SK-N-SH (cell line): ENCODE measurements around the gene SMAD2. TPM values are rescaled to one million over a fixed set of nuclear protein-coding genes. Genes with fewer than 3 reads are reported as not detected.

Experiments used
- CTCF ChIA-PET: fragments of 300-600, 350-600 bp; formaldehyde crosslinking; extraction: SDS; loops from one replicate; lab custom pipeline; 2021; lab: Yijun Ruan, JAX
- POLR2A ChIA-PET: fragments of 350-600 bp; sonication (Branson Sonifier 250); formaldehyde crosslinking; extraction: SDS; loops from one replicate; lab custom pipeline; 2020; ENCODE audit warnings: antibody characterized with exemption, inconsistent platforms; lab: Yijun Ruan, JAX
- DNase-seq: peaks from one replicate; pipeline ENCODE4 v3.0.0; 2012
- H2AFZ ChIP-seq: fragments of 200-600 bp; sonication (generic); 2 replicates; pipeline ENCODE4 v1.8.1; 2016; ENCODE audit warnings: antibody characterized with exemption, mild to moderate bottlenecking, low read depth
- H3F3A ChIP-seq: fragments of 200-600 bp; sonication (generic); replicated peaks from 2 replicates; pipeline ENCODE3; 2016; ENCODE audit warnings: antibody characterized with exemption, mild to moderate bottlenecking; ENCODE audit not compliant: insufficient read depth
- H3K27ac ChIP-seq, 2 experiments: fragments of 200-500 bp in 1 of 2; fragments of 200-600 bp in 1 of 2; sonication (Bioruptor generic) in 1 of 2; sonication (generic), shearing (Covaris generic) in 1 of 2; 2 replicates each; pipeline versions ENCODE4 v1.5.1 to v1.6.1; 2014 to 2016; ENCODE audit warnings: low read depth in 2 of 2, inconsistent platforms in 1 of 2, low read length in 1 of 2, mild to moderate bottlenecking in 1 of 2, mixed read lengths in 1 of 2
- H3K27me3 ChIP-seq: fragments of 200-600 bp; sonication (generic), shearing (Covaris generic); 2 replicates; pipeline ENCODE4 v1.6.1; 2016; ENCODE audit warnings: mixed run types; ENCODE audit not compliant: insufficient read depth
- H3K36me3 ChIP-seq, 2 experiments: fragments of 200-500 bp in 1 of 2; fragments of 200-600 bp in 1 of 2; sonication (Bioruptor generic) in 1 of 2; sonication (generic) in 1 of 2; replicated peaks in 1 of 2; 2 replicates each; pipeline versions ENCODE3 to v1.5.1; 2014 to 2016; ENCODE audit warnings: low read length in 1 of 2, mild to moderate bottlenecking in 1 of 2; ENCODE audit not compliant: insufficient read depth in 2 of 2, control insufficient read depth in 1 of 2
- H3K4me1 ChIP-seq, 2 experiments: fragments of 200-500 bp in 1 of 2; fragments of 200-600 bp in 1 of 2; sonication (Bioruptor generic) in 1 of 2; sonication (generic), shearing (Covaris generic) in 1 of 2; 2 replicates each; pipeline versions ENCODE4 v1.5.1 to v1.6.1; 2014 to 2016; ENCODE audit warnings: low read depth in 1 of 2, low read length in 1 of 2, mixed run types in 1 of 2; ENCODE audit not compliant: insufficient read depth in 2 of 2, control insufficient read depth in 1 of 2
- H3K4me2 ChIP-seq: fragments of 200-600 bp; sonication (generic), shearing (Covaris generic); 2 replicates; pipeline ENCODE4 v1.6.1; 2017; ENCODE audit warnings: mixed run types
- H3K4me3 ChIP-seq, 2 experiments: fragments of 200-500 bp in 1 of 2; fragments of 200-600 bp in 1 of 2; sonication (Bioruptor generic) in 1 of 2; sonication (generic), shearing (Covaris generic) in 1 of 2; 2 replicates each; pipeline versions ENCODE4 v1.5.1 to v1.8.1; 2014 to 2016; ENCODE audit warnings: low read depth in 2 of 2, inconsistent platforms in 1 of 2, low read length in 1 of 2, mild to moderate bottlenecking in 1 of 2, mixed read lengths in 1 of 2, moderate library complexity in 1 of 2
- H3K79me2 ChIP-seq: fragments of 200-600 bp; sonication (generic); 2 replicates; pipeline ENCODE4 v1.8.1; 2017; ENCODE audit warnings: mild to moderate bottlenecking; ENCODE audit not compliant: insufficient read depth
- H3K9ac ChIP-seq: fragments of 200-600 bp; sonication (generic); 2 replicates; pipeline ENCODE4 v1.6.1; 2017; ENCODE audit warnings: mixed run types
- H3K9me2 ChIP-seq: fragments of 200-600 bp; sonication (generic); 2 replicates; pipeline ENCODE4 v1.6.1; 2017; ENCODE audit warnings: mixed run types
- H3K9me3 ChIP-seq: fragments of 200-600 bp; sonication (generic); 2 replicates; pipeline ENCODE4 v1.6.1; 2017; ENCODE audit warnings: mixed run types, mild to moderate bottlenecking, moderate library complexity
- H4K20me1 ChIP-seq: fragments of 200-600 bp; sonication (generic); 2 replicates; pipeline ENCODE4 v1.6.1; 2017; ENCODE audit warnings: mild to moderate bottlenecking, mixed run types; ENCODE audit not compliant: insufficient read depth
- EP300 ChIP-seq, 2 experiments: IDR thresholded peaks; 2 replicates each; pipeline versions ENCODE4 v1.4.0 to v1.6.1; 2012; ENCODE audit warnings: borderline replicate concordance in 1 of 2, low read depth in 1 of 2, low read length in 1 of 2
- EZH2phosphoT487 ChIP-seq: fragments of 200-600 bp; sonication (generic); IDR thresholded peaks from 2 replicates; pipeline ENCODE4 v1.6.1; 2017; ENCODE audit warnings: low read depth, mixed run types, mild to moderate bottlenecking, antibody characterized with exemption, moderate library complexity, borderline replicate concordance
- FOSL2 ChIP-seq: IDR thresholded peaks from 2 replicates; pipeline ENCODE4 v1.4.0; 2012; ENCODE audit warnings: low read depth, mild to moderate bottlenecking, moderate library complexity, borderline replicate concordance
- FOXM1 ChIP-seq: IDR thresholded peaks from 2 replicates; pipeline ENCODE4 v1.4.0; 2012; ENCODE audit warnings: low read depth, mild to moderate bottlenecking
- GABPA ChIP-seq: IDR thresholded peaks from 2 replicates; pipeline ENCODE4 v1.4.0; 2012; ENCODE audit warnings: low read depth, mild to moderate bottlenecking
- GATA2 ChIP-seq: sonication (generic); formaldehyde crosslinking; IDR thresholded peaks from 2 replicates; pipeline ENCODE4 v1.5.0; 2020; ENCODE audit warnings: mild to moderate bottlenecking, missing genetic modification reagents
- IRF3 ChIP-seq: fragments of 150-350 bp; IDR thresholded peaks from 2 replicates; pipeline ENCODE4 v1.6.1; 2016; ENCODE audit warnings: mild to moderate bottlenecking, low read depth, low read length
- NFIC ChIP-seq: IDR thresholded peaks from 2 replicates; pipeline ENCODE4 v1.4.0; 2012; ENCODE audit warnings: borderline replicate concordance
- NRF1 ChIP-seq: IDR thresholded peaks from 2 replicates; pipeline ENCODE4 v1.6.1; 2012; ENCODE audit warnings: low read depth, mild to moderate bottlenecking, low read length
- PBX3 ChIP-seq: IDR thresholded peaks from 2 replicates; pipeline ENCODE4; 2012
- RCOR1 ChIP-seq: fragments of 150-350 bp; IDR thresholded peaks from 2 replicates; pipeline ENCODE4 v1.6.1; 2017; ENCODE audit warnings: antibody characterized with exemption, low read length
- RFX5 ChIP-seq: IDR thresholded peaks from 2 replicates; pipeline ENCODE4 v1.6.1; 2012; ENCODE audit warnings: mild to moderate bottlenecking, improper control_type of control experiment, low read length
- SIN3A ChIP-seq: IDR thresholded peaks from 2 replicates; pipeline ENCODE4 v1.6.1; 2012; ENCODE audit warnings: low read depth, mild to moderate bottlenecking, low read length, moderate library complexity, borderline replicate concordance
- SMC3 ChIP-seq: IDR thresholded peaks from 2 replicates; pipeline ENCODE4 v1.6.1; 2012; ENCODE audit warnings: low read depth, low read length, improper control_type of control experiment
- TCF12 ChIP-seq: IDR thresholded peaks from 2 replicates; pipeline ENCODE4 v1.4.0; 2012
- TEAD4 ChIP-seq: IDR thresholded peaks from 2 replicates; pipeline ENCODE4 v1.4.0; 2012; ENCODE audit warnings: mild to moderate bottlenecking, borderline replicate concordance; ENCODE audit not compliant: insufficient read depth
- WGBS: methylation state at CpG from one replicate; pipeline ENCODE4 v1.1.6; 2017; ENCODE audit warnings: low lambda C conversion rate; 5-methylcytosine and 5-hydroxymethylcytosine counted together
- polyA plus RNA-seq, 3 experiments: library from polyadenylated mRNA; depleted of rRNA; stranded (reverse); fragments of >200 nt; gene quantifications; 2 replicates each; pipeline ENCODE4 v1.2.3, GENCODE V29; 2012
- TF ChIP-seq, protein P1 (sequence below): fragments of 150-350 bp; IDR thresholded peaks from 2 replicates; pipeline ENCODE4 v1.6.1; 2017; ENCODE audit warnings: antibody characterized with exemption, low read length, low read depth, borderline replicate concordance

Gene SMAD2
- polyA plus RNA-seq, 1 of the 3 experiments (the other 2 are of a cell fraction) = 36.3 TPM

DNA sequence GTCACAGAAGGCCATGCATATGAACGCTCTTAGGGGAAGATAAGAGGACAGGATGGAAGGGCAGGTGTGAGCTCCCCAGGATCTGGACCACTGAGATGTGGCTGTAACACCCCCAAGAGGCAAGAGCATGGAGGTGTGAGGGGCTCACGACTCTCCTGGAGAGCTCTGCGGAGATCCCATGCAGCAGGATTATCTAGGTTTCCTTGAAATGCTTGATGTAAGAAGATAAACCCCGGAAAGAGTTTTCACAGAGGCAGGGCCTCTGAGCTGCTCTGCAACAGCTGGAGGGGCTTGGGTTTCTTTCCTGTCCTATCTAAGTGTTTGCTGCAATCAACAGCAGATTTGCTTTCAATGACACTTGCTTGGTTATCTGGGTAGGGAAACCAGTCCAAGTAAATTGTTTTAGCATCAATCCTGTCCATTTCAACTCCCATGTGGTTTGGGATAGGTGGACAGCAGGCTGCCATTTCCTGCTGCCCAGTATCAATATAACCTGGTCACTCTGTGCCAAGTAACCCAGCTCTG, 138.9 kb downstream of the SMAD2 start (continued):
- TF ChIP-seq EP300 (IDR thresholded peaks at IDR 0.05; ENCODE audit: borderline replicate concordance in 1 of 2, low read depth in 1 of 2, low read length in 1 of 2) = no peak

- no peak for TF ChIP-seq EZH2phosphoT487
- TF ChIP-seq SIN3A = no peak
- no peak for TF ChIP-seq TCF12
- no peak for TF ChIP-seq FOXM1
- no peak for TF ChIP-seq GATA2 (CRISPR knock-in tag)
- no peak for TF ChIP-seq RFX5
- TF ChIP-seq NFIC = no peak
- no peak for TF ChIP-seq PBX3
- no peak for TF ChIP-seq SMC3
- no peak for TF ChIP-seq IRF3
- no peak for TF ChIP-seq NRF1
- no peak for TF ChIP-seq FOSL2
- no peaks in the 10 kb centered on the region for H3K79me2 ChIP-seq
- H3K4me1 ChIP-seq = peaks cover 0 to 2% of the 10 kb centered on the region in 2 experiments; a peak in 1 of 4 replicates
- no peak for DNase-seq
- no peaks in the 10 kb centered on the region for H3F3A ChIP-seq
- POLR2A ChIA-PET = no interaction called here
- H4K20me1 ChIP-seq = no peaks in the 10 kb centered on the region
- no peak overlapping the region for H2AFZ ChIP-seq
- no peak overlapping the region for H3K27ac ChIP-seq
- H3K9me2 ChIP-seq = no peaks in the 10 kb centered on the region
- CTCF ChIA-PET = interaction anchor here (1.8 kb wide), 1 partner anchor 41 kb away, joined by 3 read pairs; no protein-coding TSS in a partner anchor
- H3K9me3 ChIP-seq = no peaks in the 10 kb centered on the region
- whole genome bisulfite sequencing = 38% methylated on average over 2 of the region's 2 CpGs
- H3K9ac ChIP-seq = no peak overlapping the region
- no peaks in the 10 kb centered on the region; the same call in 1 of the 2 replicates for H3K27me3 ChIP-seq
- no peak overlapping the region for H3K4me3 ChIP-seq
- H3K36me3 ChIP-seq = no peaks in the 10 kb centered on the region
- no peak overlapping the region for H3K4me2 ChIP-seq
Observed at GRCh38 chr18:47790036-47790435, 140.4 kb downstream of the SMAD2 start.

- no peaks in the 10 kb centered on the region for H3K9me3 ChIP-seq
- no peaks in the 10 kb centered on the region for H4K20me1 ChIP-seq
- no peaks in the 10 kb centered on the region for H3K79me2 ChIP-seq
- no peaks in the 10 kb centered on the region for H3K9me2 ChIP-seq
- H3K27ac ChIP-seq = no peak overlapping the region
- DNase-seq = no peak
- no peak overlapping the region for H3K4me3 ChIP-seq
- no peaks in the 10 kb centered on the region for H3K4me1 ChIP-seq
- no peaks in the 10 kb centered on the region for H3F3A ChIP-seq
- no peaks in the 10 kb centered on the region for H3K36me3 ChIP-seq
- H3K4me2 ChIP-seq = no peak overlapping the region
- TF ChIP-seq RCOR1 (no peak), GABPA (no peak), TEAD4 (no peak), EP300 (IDR thresholded peaks at IDR 0.05; ENCODE audit: borderline replicate concordance in 1 of 2, low read depth in 1 of 2, low read length in 1 of 2) (no peak), IRF3 (no peak), RFX5 (no peak)
- TF ChIP-seq, protein P1, sequence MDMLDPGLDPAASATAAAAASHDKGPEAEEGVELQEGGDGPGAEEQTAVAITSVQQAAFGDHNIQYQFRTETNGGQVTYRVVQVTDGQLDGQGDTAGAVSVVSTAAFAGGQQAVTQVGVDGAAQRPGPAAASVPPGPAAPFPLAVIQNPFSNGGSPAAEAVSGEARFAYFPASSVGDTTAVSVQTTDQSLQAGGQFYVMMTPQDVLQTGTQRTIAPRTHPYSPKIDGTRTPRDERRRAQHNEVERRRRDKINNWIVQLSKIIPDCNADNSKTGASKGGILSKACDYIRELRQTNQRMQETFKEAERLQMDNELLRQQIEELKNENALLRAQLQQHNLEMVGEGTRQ = no peak
- no peak overlapping the region for H3K9ac ChIP-seq
- H2AFZ ChIP-seq = no peak overlapping the region
- 16% methylated on average over 3 of the region's 3 CpGs for WGBS
- ChIA-PET CTCF (interaction anchor here (0.8 kb wide), 1 partner anchor 32 kb away, joined by 3 read pairs; no protein-coding TSS in a partner anchor), POLR2A (no interaction called here)
- H3K27me3 ChIP-seq = no peaks in the 10 kb centered on the region
Observed at GRCh38 chr18:47788621-47789020, 141.8 kb downstream of the SMAD2 start.
